ENCODE data around the gene PHC2. TPM values are rescaled to one million over a fixed set of nuclear protein-coding genes. Genes with fewer than 3 reads are reported as not detected.
A peak's percentile ranks its signal among the peaks of the same experiment; 100 is the strongest.

The PHC2 gene
- total RNA-seq, 1 donor from 2014 or later = 222 TPM

GRCh38 chr1:33401471-33401870 lies 29.4 kb downstream of the PHC2 start:
- intact Hi-C loops (cut with DNase I) = no loop called here
- H3K27ac ChIP-seq = no peak overlapping the region
- H3K27me3 ChIP-seq = no peaks in the 10 kb centered on the region
- DNase-seq (ENCODE audit: low spot score in 2 of 2) = no peak
- H3K36me3 ChIP-seq = no peaks in the 10 kb centered on the region
- no peaks in the 10 kb centered on the region for H3K4me1 ChIP-seq
- H3K9me3 ChIP-seq = no peaks in the 10 kb centered on the region
- no peak overlapping the region for H3K4me3 ChIP-seq
- TF ChIP-seq CTCF (IDR thresholded peaks at IDR 0.05) = no peak

GRCh38 chr1:33400153-33400911 lies 30.6 kb downstream of the PHC2 start:
- no peaks in the 10 kb centered on the region for H3K4me1 ChIP-seq
- no peaks in the 10 kb centered on the region for H3K9me3 ChIP-seq
- intact Hi-C loops (cut with DNase I) = no loop called here
- DNase-seq (ENCODE audit: low spot score in 2 of 2) = no peak
- H3K27me3 ChIP-seq = no peaks in the 10 kb centered on the region
- no peak overlapping the region for H3K27ac ChIP-seq
- no peaks in the 10 kb centered on the region for H3K36me3 ChIP-seq
- no peak overlapping the region for H3K4me3 ChIP-seq
- no peak for TF ChIP-seq CTCF (IDR thresholded peaks at IDR 0.05)

- no peaks in the 10 kb centered on the region for H3K36me3 ChIP-seq
- intact Hi-C loops (cut with DNase I) = no loop called here
- H3K9me3 ChIP-seq = no peaks in the 10 kb centered on the region
- H3K4me1 ChIP-seq = peaks cover 0 to 3% of the 10 kb centered on the region in 2 donors
- no peak for TF ChIP-seq CTCF (IDR thresholded peaks at IDR 0.05)
- H3K27me3 ChIP-seq = no peaks in the 10 kb centered on the region
- peak overlapping the region in 1 of 2 donors; percentile 59 for H3K27ac ChIP-seq
- H3K4me3 ChIP-seq = no peak overlapping the region
- DNase-seq (ENCODE audit: low spot score in 2 of 2) = no peak
These were observed 31.5 kb downstream of the PHC2 start for GRCh38 chr1:33399375-33399774.

GRCh38 chr1:33397994-33398393 lies 32.9 kb downstream of the PHC2 start:
- no peak overlapping the region for H3K4me3 ChIP-seq
- H3K4me1 ChIP-seq = peaks cover 0 to 3% of the 10 kb centered on the region in 2 donors
- no peaks in the 10 kb centered on the region for H3K9me3 ChIP-seq
- no peaks in the 10 kb centered on the region for H3K36me3 ChIP-seq
- intact Hi-C loops (cut with DNase I) = no loop called here
- DNase-seq (ENCODE audit: low spot score in 2 of 2) = no peak
- H3K27ac ChIP-seq = no peak overlapping the region
- no peaks in the 10 kb centered on the region for H3K27me3 ChIP-seq
- no peak for TF ChIP-seq CTCF (IDR thresholded peaks at IDR 0.05)

GRCh38 chr1:33397125-33397506 lies 33.8 kb downstream of the PHC2 start:
- TF ChIP-seq CTCF (IDR thresholded peaks at IDR 0.05) = no peak
- no peak for DNase-seq (ENCODE audit: low spot score in 2 of 2)
- no peak overlapping the region for H3K27ac ChIP-seq

More at GRCh38 chr1:33397125-33397506, 33.8 kb downstream of the PHC2 start:
- Histone ChIP-seq H3K36me3 (no peaks in the 10 kb centered on the region), H3K4me1 (peaks cover 0 to 3% of the 10 kb centered on the region in 2 donors), H3K4me3 (no peak overlapping the region), H3K27me3 (no peaks in the 10 kb centered on the region), H3K9me3 (no peaks in the 10 kb centered on the region)
- intact Hi-C loops (cut with DNase I) = no loop called here

Data from ascending aorta (tissue), 2 donors.